GM12878 (cell line): ENCODE data around the gene PEMT. TPM values are rescaled to one million over a fixed set of nuclear protein-coding genes. Genes with fewer than 3 reads are reported as not detected.

Source experiments
- ATAC-seq: fragments of 200-7000 bp; cut with Tn5 transposase; 3 replicates; pipeline ENCODE4 v1.9.1; 2020; ENCODE audit warnings: mild to moderate bottlenecking, moderate library complexity
- BruUV-seq: library from RNA; stranded (reverse); fragments of 400-500 nt; replicated peaks from 2 replicates; lab custom pipeline; 2021; lab: Mats Ljungman, UMichigan
- CTCF ChIA-PET: fragments of 300-600 bp; sonication (Branson Sonifier 250); formaldehyde crosslinking; extraction: SDS; loops from one replicate; lab custom pipeline; 2021; ENCODE audit warnings: inconsistent platforms; lab: Yijun Ruan, JAX
- POLR2A ChIA-PET: fragments of 350-600 bp; formaldehyde crosslinking; extraction: SDS; loops from one replicate; lab custom pipeline; 2021; ENCODE audit warnings: inconsistent platforms; lab: Charles Lee
- RAD21 ChIA-PET: fragments of 300-600 bp; sonication (Branson Sonifier 250); formaldehyde crosslinking; loops from one replicate; lab custom pipeline; 2023; ENCODE audit warnings: antibody characterized with exemption; ENCODE audit not compliant: unreplicated experiment; lab: Charles Lee
- SMC1A ChIA-PET: fragments of 300-600 bp; sonication (Branson Sonifier 250); formaldehyde crosslinking; loops from one replicate; lab custom pipeline; 2023; ENCODE audit not compliant: unreplicated experiment, uncharacterized antibody; lab: Charles Lee
- DNase-seq: peaks from one replicate; pipeline ENCODE4 v3.0.0-alpha.2; 2011; ENCODE audit warnings: low read depth, low spot score
- FAIRE-seq: peaks from 3 replicates; lab custom pipeline; 2011; peaks lifted over from hg19 to GRCh38; lab: Jason Lieb, UNC
- H2AFZ ChIP-seq: 2 replicates; pipeline ENCODE4 v1.6.0; 2011; ENCODE audit warnings: low read depth, low read length, control low read depth; ENCODE audit not compliant: control insufficient read depth
- H3K27ac ChIP-seq: 2 replicates; pipeline ENCODE4 v1.5.1; 2011; ENCODE audit warnings: control low read depth; ENCODE audit not compliant: control insufficient read depth, insufficient read depth
- H3K27me3 ChIP-seq, 2 experiments: replicated peaks in 1 of 2; 2 replicates each; pipeline versions ENCODE4 v1.6.0 to v1.6.1; 2011; ENCODE audit warnings: low read length in 1 of 2; ENCODE audit not compliant: control insufficient read depth in 2 of 2, insufficient read depth in 2 of 2
- H3K36me3 ChIP-seq, 2 experiments: 2 replicates each; pipeline ENCODE4 v1.5.1; 2011; ENCODE audit warnings: low read length in 1 of 2; ENCODE audit not compliant: control insufficient read depth in 2 of 2, insufficient read depth in 2 of 2
- H3K4me1 ChIP-seq: 2 replicates; pipeline ENCODE4 v1.6.1; 2011; ENCODE audit warnings: mild to moderate bottlenecking, low read length, moderate library complexity, mixed read lengths; ENCODE audit not compliant: control insufficient read depth, insufficient read depth
- H3K4me2 ChIP-seq: 2 replicates; pipeline ENCODE4 v1.6.0; 2011; ENCODE audit warnings: control low read depth; ENCODE audit not compliant: control insufficient read depth, insufficient read depth
- H3K4me3 ChIP-seq: fragments of 200-600 bp; sonication (generic); 2 replicates; pipeline ENCODE4 v1.5.1; 2016
- H3K79me2 ChIP-seq: 2 replicates; pipeline ENCODE4 v1.6.0; 2011; ENCODE audit warnings: low read length; ENCODE audit not compliant: control insufficient read depth, insufficient read depth
- H3K9ac ChIP-seq: 2 replicates; pipeline ENCODE4 v1.8.0; 2011; ENCODE audit warnings: low read length, control low read depth, mixed read lengths; ENCODE audit not compliant: control insufficient read depth, insufficient read depth
- H3K9me3 ChIP-seq: replicated peaks from 3 replicates; pipeline ENCODE4 v1.5.1; 2011; ENCODE audit warnings: mild to moderate bottlenecking, low read length; ENCODE audit not compliant: control insufficient read depth, insufficient read depth
- H4K20me1 ChIP-seq: 2 replicates; pipeline ENCODE4 v1.6.0; 2011; ENCODE audit not compliant: control insufficient read depth, insufficient read depth
- BCL3 ChIP-seq: IDR thresholded peaks from 2 replicates; pipeline ENCODE4 v1.6.1; 2011; ENCODE audit warnings: borderline replicate concordance, low read depth, mild to moderate bottlenecking, moderate library complexity, low read length; ENCODE audit not compliant: insufficient read depth, poor library complexity, severe bottlenecking
- DPF2 ChIP-seq: fragments of 450-650 bp; IDR thresholded peaks from 2 replicates; pipeline ENCODE4 v1.6.1; 2017; ENCODE audit warnings: mild to moderate bottlenecking
- EP300 ChIP-seq, 2 experiments: fragments of 150-350 bp in 1 of 2; IDR thresholded peaks; 2 replicates each; pipeline ENCODE4 v1.6.1; 2011 to 2012; ENCODE audit warnings: low read depth in 2 of 2, low read length in 2 of 2, borderline replicate concordance in 1 of 2, improper control_type of control experiment in 1 of 2, inconsistent platforms in 1 of 2; ENCODE audit not compliant: control insufficient read depth in 1 of 2
- FOS ChIP-seq: IDR thresholded peaks from 3 replicates; pipeline ENCODE4 v1.6.1; 2011; ENCODE audit warnings: borderline replicate concordance; ENCODE audit not compliant: insufficient read length; ENCODE audit errors: extremely low read depth
- KAT2A ChIP-seq: conservative IDR thresholded peaks from 2 replicates; pipeline ENCODE4 v1.6.1; 2011; ENCODE audit warnings: low read depth, low read length; ENCODE audit not compliant: control insufficient read depth
- MEF2A ChIP-seq: IDR thresholded peaks from 2 replicates; pipeline ENCODE4 v1.6.1; 2011; ENCODE audit warnings: low read depth, mild to moderate bottlenecking, low read length, moderate library complexity; ENCODE audit not compliant: insufficient read depth
- NRF1 ChIP-seq: conservative IDR thresholded peaks from 2 replicates; pipeline ENCODE4 v1.6.1; 2011; ENCODE audit warnings: mild to moderate bottlenecking, low read depth, low read length, improper control_type of control experiment
- PAX8 ChIP-seq: fragments of 450-650 bp; IDR thresholded peaks from 2 replicates; pipeline ENCODE4 v1.6.1; 2017; ENCODE audit warnings: mild to moderate bottlenecking, moderate library complexity
- SIX5 ChIP-seq: IDR thresholded peaks from 2 replicates; pipeline ENCODE4 v1.6.1; 2011; ENCODE audit warnings: mild to moderate bottlenecking, low read depth, low read length, moderate library complexity; ENCODE audit not compliant: severe bottlenecking
- SPI1 ChIP-seq: IDR thresholded peaks from 2 replicates; pipeline ENCODE4 v1.6.1; 2011; ENCODE audit warnings: low read depth, mild to moderate bottlenecking, low read length, moderate library complexity, borderline replicate concordance; ENCODE audit not compliant: insufficient read depth
- SRF ChIP-seq, 2 experiments: IDR thresholded peaks; 2 replicates each; pipeline ENCODE4 v1.6.1; 2011; ENCODE audit warnings: low read depth in 2 of 2, low read length in 2 of 2, mild to moderate bottlenecking in 1 of 2, moderate library complexity in 1 of 2
- STAT1 ChIP-seq: fragments of 450-650 bp; conservative IDR thresholded peaks from 2 replicates; pipeline ENCODE4 v1.6.1; 2014; ENCODE audit warnings: antibody characterized with exemption, mild to moderate bottlenecking
- ZNF622 ChIP-seq: fragments of 450-650 bp; IDR thresholded peaks from 2 replicates; pipeline ENCODE4 v1.6.1; 2017; ENCODE audit warnings: mild to moderate bottlenecking, inconsistent platforms
- WGBS: methylation state at CpG from one replicate; pipeline ENCODE4 v1.1.6; 2016; ENCODE audit warnings: low lambda C conversion rate; ENCODE audit not compliant: insufficient replicate concordance, insufficient coverage; ENCODE audit errors: missing lambda C conversion rate; 5-methylcytosine and 5-hydroxymethylcytosine counted together
- in situ Hi-C: fragments of 300-500 bp; cut with MboI; formaldehyde crosslinking; loops from 9 replicates; pipeline ENCODE4 v1.14.3; 2018; ENCODE audit warnings: mixed read lengths
- intact Hi-C: fragments of 100-400 bp; cut with micrococcal nuclease; formaldehyde crosslinking; loops from one replicate; pipeline ENCODE4 v1.14.2; 2022; ENCODE audit not compliant: unreplicated experiment
- polyA plus RNA-seq, 11 experiments: library from polyadenylated mRNA; depleted of rRNA in 4 of 11; unstranded in 6 of 11; stranded (reverse) in 5 of 11; fragments of >200 nt; fragmentation: Nextera tagmentation in 4 of 11; fragmentation: Illumina TruSeq in 1 of 11; extraction: Ambion mirVana in 4 of 11; extraction: Trizol in 1 of 11; gene quantifications; 1 replicate in 1 of 11; 2 replicates in 10 of 11; pipeline versions ENCODE4 v1.2.1 to v1.2.3, GENCODE V29; 2011 to 2016; ENCODE audit warnings: inconsistent platforms in 2 of 11, missing spikeins in 2 of 11, low read depth in 1 of 11
- total RNA-seq, 4 experiments: library from RNA; depleted of rRNA in 3 of 4; stranded (reverse); fragments of >200 nt in 3 of 4; fragmentation: Illumina TruSeq in 1 of 4; extraction: Trizol in 1 of 4; gene quantifications; 2 replicates each; pipeline versions ENCODE4 v1.2.1 to v1.2.3, GENCODE V29; 2013 to 2021
- TF ChIP-seq, protein P1 (sequence below): fragments of 450-650 bp; IDR thresholded peaks from 2 replicates; pipeline ENCODE4 v1.6.1; 2016; ENCODE audit warnings: mild to moderate bottlenecking
- TF ChIP-seq, protein P2 (sequence below): IDR thresholded peaks from 2 replicates; pipeline ENCODE4 v1.6.1; 2011; ENCODE audit warnings: low read depth, mild to moderate bottlenecking, low read length, moderate library complexity, borderline replicate concordance; ENCODE audit errors: extremely low read depth

PEMT gene
- total and polyA plus RNA-seq, 10 of the 15 experiments (the other 5 are each of a cell fraction or from before 2014, with no cell fraction given), result 2.8 to 44.7 (median 25.4) TPM

- TF ChIP-seq FOS (no peak), MEF2A (no peak)
- TF ChIP-seq, protein P1, sequence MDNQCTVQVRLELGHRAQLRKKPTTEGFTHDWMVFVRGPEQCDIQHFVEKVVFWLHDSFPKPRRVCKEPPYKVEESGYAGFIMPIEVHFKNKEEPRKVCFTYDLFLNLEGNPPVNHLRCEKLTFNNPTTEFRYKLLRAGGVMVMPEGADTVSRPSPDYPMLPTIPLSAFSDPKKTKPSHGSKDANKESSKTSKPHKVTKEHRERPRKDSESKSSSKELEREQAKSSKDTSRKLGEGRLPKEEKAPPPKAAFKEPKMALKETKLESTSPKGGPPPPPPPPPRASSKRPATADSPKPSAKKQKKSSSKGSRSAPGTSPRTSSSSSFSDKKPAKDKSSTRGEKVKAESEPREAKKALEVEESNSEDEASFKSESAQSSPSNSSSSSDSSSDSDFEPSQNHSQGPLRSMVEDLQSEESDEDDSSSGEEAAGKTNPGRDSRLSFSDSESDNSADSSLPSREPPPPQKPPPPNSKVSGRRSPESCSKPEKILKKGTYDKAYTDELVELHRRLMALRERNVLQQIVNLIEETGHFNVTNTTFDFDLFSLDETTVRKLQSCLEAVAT, result peak; percentile 41; the same call in 1 of the 2 replicates
Measured at GRCh38 chr17:17613708-17614114, 22.2 kb upstream of the PEMT start (continued).

GRCh38 chr17:17612085-17613022 lies 20.8 kb upstream of the PEMT start:
- H3K27ac ChIP-seq, result no peak overlapping the region
- POLR2A ChIA-PET, result interaction anchor here (0.7 kb wide), 1 partner anchor 19 kb away, joined by 7 read pairs; no protein-coding TSS in a partner anchor
- no peaks in the 10 kb centered on the region for H3K4me1 ChIP-seq
- FAIRE-seq (no peak), ATAC-seq (no peak), DNase-seq (no peak)
- no peak overlapping the region for H2AFZ ChIP-seq
- H4K20me1 ChIP-seq, result no peaks in the 10 kb centered on the region
- H3K27me3 ChIP-seq, result no peaks in the 10 kb centered on the region
- in situ Hi-C loops, result no loop called here
- no peak overlapping the region for H3K4me2 ChIP-seq
- SMC1A ChIA-PET, result no interaction called here
- CTCF ChIA-PET, result interaction anchor here (1.2 to 2.1 kb wide), 4 partner anchors 12 to 260 kb away, joined by 3 to 18 read pairs (median 6); no protein-coding TSS in a partner anchor
- RAD21 ChIA-PET, result interaction anchor here (0.9 to 1.5 kb wide), 2 partner anchors 68 to 258 kb away, joined by 4 read pairs; no protein-coding TSS in a partner anchor
- H3K9ac ChIP-seq, result no peak overlapping the region
- no peaks in the 10 kb centered on the region for H3K79me2 ChIP-seq
- WGBS, result 33% methylated on average over 9 of the region's 9 CpGs
- H3K9me3 ChIP-seq, result no peaks in the 10 kb centered on the region; the same call in 1 of the 3 replicates
- no TSS peak for BruUV-seq
- intact Hi-C loops, result no loop called here
- no peak overlapping the region for H3K4me3 ChIP-seq
- H3K36me3 ChIP-seq, result no peaks in the 10 kb centered on the region
- TF ChIP-seq PAX8, result no peak
- no peak for TF ChIP-seq SRF (IDR thresholded peaks at IDR 0.05; ENCODE audit: low read depth in 2 of 2, low read length in 2 of 2)
- no peak for TF ChIP-seq SPI1
- no peak for TF ChIP-seq KAT2A
- TF ChIP-seq, protein P2, sequence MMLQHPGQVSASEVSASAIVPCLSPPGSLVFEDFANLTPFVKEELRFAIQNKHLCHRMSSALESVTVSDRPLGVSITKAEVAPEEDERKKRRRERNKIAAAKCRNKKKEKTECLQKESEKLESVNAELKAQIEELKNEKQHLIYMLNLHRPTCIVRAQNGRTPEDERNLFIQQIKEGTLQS, result no peak
- TF ChIP-seq SIX5, result no peak
- no peak for TF ChIP-seq NRF1
- no peak for TF ChIP-seq STAT1
- TF ChIP-seq BCL3, result no peak
- no peak for TF ChIP-seq DPF2
- TF ChIP-seq ZNF622, result no peak
- no peak for TF ChIP-seq EP300 (IDR thresholded peaks at IDR 0.05; ENCODE audit: borderline replicate concordance in 1 of 2, control insufficient read depth in 1 of 2, low read depth in 2 of 2, low read length in 2 of 2)
